Right lobe of liver (tissue), 6 donors: ENCODE data around the gene RPS6KA5. TPM values are rescaled to one million over a fixed set of nuclear protein-coding genes. Genes with fewer than 3 reads are reported as not detected.
A peak's percentile ranks its signal among the peaks of the same experiment; 100 is the strongest.
"Not testable (repeated sequence)": the region's sequence is repeated elsewhere in the genome, so short reads cannot be mapped to it uniquely, and the experiment has no call there.

Experiments
- ATAC-seq, 4 donors: fragments of 200-7000 bp; cut with Tn5 transposase; one replicate each; pipeline ENCODE4 v1.9.1; 2020; ENCODE audit warnings: mild to moderate bottlenecking in 4 of 4, moderate library complexity in 4 of 4
- DNase-seq, 3 donors: peaks; one replicate each; pipeline ENCODE4 v3.0.0-alpha.2; 2020
- H3K27ac ChIP-seq, 3 donors: fragments of 200-600 bp; one replicate each; pipeline ENCODE4 v1.8.0; 2022
- H3K27me3 ChIP-seq, 2 donors: fragments of 200-600 bp; one replicate each; pipeline ENCODE4 v1.8.0; 2022
- H3K36me3 ChIP-seq, 4 donors: fragments of 200-600 bp; sonication (generic) in 1 of 4; one replicate each; pipeline versions ENCODE4 v1.5.1 to v1.8.0; 2017 to 2022; ENCODE audit warnings: control low read depth in 1 of 4
- H3K4me1 ChIP-seq, 4 donors: fragments of 200-600 bp; sonication (generic) in 1 of 4; one replicate each; pipeline versions ENCODE4 v1.5.1 to v1.8.0; 2017 to 2022; ENCODE audit warnings: control low read depth in 1 of 4
- H3K4me3 ChIP-seq, 3 donors: fragments of 200-600 bp; one replicate each; pipeline ENCODE4 v1.8.0; 2022
- H3K9me3 ChIP-seq, 4 donors: fragments of 200-600 bp; sonication (generic) in 1 of 4; one replicate each; pipeline versions ENCODE4 v1.5.1 to v1.8.0; 2017 to 2022; ENCODE audit warnings: control low read depth in 1 of 4
- CTCF ChIP-seq, 4 donors: fragments of 200-600 bp in 3 of 4; fragments of 450-650 bp in 1 of 4; IDR thresholded peaks; one replicate each; pipeline versions ENCODE4 v1.5.1 to v1.8.0; 2016 to 2022; ENCODE audit warnings: antibody characterized with exemption in 4 of 4, mild to moderate bottlenecking in 2 of 4
- POLR2A ChIP-seq: fragments of 450-650 bp; IDR thresholded peaks from one replicate; pipeline ENCODE4 v1.6.1; 2017; ENCODE audit warnings: antibody characterized with exemption, mild to moderate bottlenecking
- WGBS: methylation state at CpG from one replicate; pipeline ENCODE4 v1.1.6; 2018; ENCODE audit warnings: low coverage, low lambda C conversion rate; ENCODE audit not compliant: insufficient coverage; ENCODE audit errors: missing lambda C conversion rate; 5-methylcytosine and 5-hydroxymethylcytosine counted together
- intact Hi-C, 2 donors: fragments of 100-400 bp; cut with DNase I; formaldehyde crosslinking; loops; one replicate each; pipeline versions ENCODE4 v1.11.2 to v1.14.1; 2022
- total RNA-seq, 6 experiments: library from RNA; depleted of rRNA in 2 of 6; stranded (reverse); fragments of >200 nt in 2 of 6; fragmentation: NEBNext Ultra II Directional in 3 of 6; extraction: Animal tissue kit (Norgen Biotek cat#: 25700) in 3 of 6; gene quantifications; one replicate each; pipeline versions ENCODE4 v1.1.0 to v1.2.4, GENCODE V29; 2016 to 2023
- donor health status: DM: no; HTN: yes; CAD: no.
- donor health status: DM: no; HTN: no; CAD: no.
- donor health status: DM: no; HTN: no; CAD: no.
- donor health status: DM: no; HTN: yes; CAD: no.
- donor health status: DM: no; HTN: yes; CAD: no.

RPS6KA5 gene
- total RNA-seq, 6 experiments from 2014 or later: 0.31 to 3.5 (median 1.7) TPM

- no peak overlapping the region for H3K4me3 ChIP-seq
- no peak for DNase-seq
- no peak for ATAC-seq
- H3K9me3 ChIP-seq: no peaks in the 10 kb centered on the region
- H3K4me1 ChIP-seq: peaks cover 0 to 6% (median 3%) of the 10 kb centered on the region in 4 donors
- no peak for TF ChIP-seq CTCF (IDR thresholded peaks at IDR 0.05)
- TF ChIP-seq POLR2A: no peak
- intact Hi-C loops: no loop called here
- H3K27me3 ChIP-seq: no peaks in the 10 kb centered on the region
- no peaks in the 10 kb centered on the region for H3K36me3 ChIP-seq
- no peak overlapping the region for H3K27ac ChIP-seq
- WGBS: 89% methylated on average over 3 of the region's 3 CpGs
Observed at GRCh38 chr14:90943367-90943766, 117.1 kb downstream of the RPS6KA5 start.

GRCh38 chr14:90942511-90942910 lies 117.9 kb downstream of the RPS6KA5 start:
- H3K4me1 ChIP-seq: peaks cover 0 to 6% (median 3%) of the 10 kb centered on the region in 4 donors
- H3K27ac ChIP-seq: no peak overlapping the region
- TF ChIP-seq POLR2A: no peak
- no peak for TF ChIP-seq CTCF (IDR thresholded peaks at IDR 0.05)
- no peak for DNase-seq
- no peaks in the 10 kb centered on the region for H3K27me3 ChIP-seq
- ATAC-seq: no peak
- intact Hi-C loops: no loop called here
- no peak overlapping the region for H3K4me3 ChIP-seq
- no peaks in the 10 kb centered on the region for H3K36me3 ChIP-seq
- 97% methylated on average over 2 of the region's 2 CpGs for WGBS
- no peaks in the 10 kb centered on the region for H3K9me3 ChIP-seq

DNA sequence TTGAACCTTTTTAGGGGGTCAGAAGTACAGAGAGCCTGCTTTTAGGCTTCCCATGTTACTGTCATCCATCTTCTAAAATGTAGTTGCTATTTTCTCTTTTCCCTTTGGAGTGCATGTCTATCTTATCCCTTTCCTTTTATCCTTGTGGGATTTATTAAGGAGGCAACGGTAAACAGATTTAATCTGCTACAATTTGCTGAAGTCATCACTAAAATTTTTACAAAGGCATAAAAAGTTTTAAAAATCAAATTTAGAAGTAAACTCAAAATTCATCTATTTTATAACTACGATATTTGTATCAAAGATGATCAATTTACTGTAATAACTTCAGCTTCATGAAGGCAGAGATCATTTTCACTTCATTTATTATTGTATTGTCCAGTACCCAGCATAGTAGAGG lies 118.7 kb downstream of the RPS6KA5 start:
- DNase-seq (no peak), ATAC-seq (no peak)
- no peak overlapping the region for H3K4me3 ChIP-seq
- peaks cover 0 to 6% (median 3%) of the 10 kb centered on the region in 4 donors for H3K4me1 ChIP-seq
- no peaks in the 10 kb centered on the region for H3K9me3 ChIP-seq
- TF ChIP-seq CTCF (IDR thresholded peaks at IDR 0.05) (no peak), POLR2A (no peak)
- H3K27ac ChIP-seq: no peak overlapping the region
- intact Hi-C loops: no loop called here
- no peaks in the 10 kb centered on the region for H3K27me3 ChIP-seq
- no peaks in the 10 kb centered on the region for H3K36me3 ChIP-seq
- WGBS: 51% methylated on average over 2 of the region's 2 CpGs

GRCh38 chr14:90940318-90940962 lies 120.0 kb downstream of the RPS6KA5 start:
- Histone ChIP-seq H3K27me3 (no peaks in the 10 kb centered on the region), H3K27ac (peak overlapping the region in 1 of 3 donors; percentile 29), H3K4me1 (peaks cover 0 to 6% (median 3%) of the 10 kb centered on the region in 4 donors), H3K9me3 (no peaks in the 10 kb centered on the region), H3K4me3 (no peak overlapping the region), H3K36me3 (no peaks in the 10 kb centered on the region)
- intact Hi-C loops: no loop called here
- peak in 1 of 3 donors; percentile 22 for DNase-seq
- peak; percentile 78 to 97 (median 86) for ATAC-seq
- 59% methylated on average over 5 of the region's 5 CpGs for WGBS
- TF ChIP-seq POLR2A: no peak
- no peak for TF ChIP-seq CTCF (IDR thresholded peaks at IDR 0.05)

DNA sequence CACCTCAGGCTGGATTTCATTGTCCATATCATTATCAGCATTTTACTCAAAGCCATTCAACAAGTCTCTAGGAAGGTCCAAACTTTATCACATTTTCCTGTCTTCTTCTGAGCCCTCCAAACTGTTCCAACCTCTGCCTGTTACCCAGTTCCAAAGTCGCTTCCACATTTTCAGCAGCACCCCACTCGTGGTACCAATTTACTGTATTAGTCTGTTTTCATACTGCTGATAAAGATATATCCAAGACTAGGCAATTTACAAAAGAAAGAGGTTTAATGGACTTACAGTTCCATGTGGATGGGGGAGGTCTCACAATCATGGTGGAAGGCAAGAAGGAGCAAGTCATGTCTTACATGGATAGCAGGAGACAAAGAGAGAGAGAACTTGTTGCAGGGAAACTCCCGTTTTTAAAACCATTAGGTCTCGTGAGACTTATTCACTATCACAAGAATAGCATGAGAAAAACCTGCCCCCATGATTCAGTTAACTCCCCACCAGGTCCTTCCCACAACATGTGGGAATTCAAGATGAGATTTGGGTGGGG lies 121.1 kb downstream of the RPS6KA5 start:
- H3K9me3 ChIP-seq, H3K4me1 ChIP-seq, H3K36me3 ChIP-seq, DNase-seq, H3K4me3 ChIP-seq, intact Hi-C loops, H3K27me3 ChIP-seq, ATAC-seq, H3K27ac ChIP-seq: not testable (repeated sequence)
- WGBS: 95% methylated on average over 4 of the region's 4 CpGs
